ENCODE results near the gene KLHL13.
"Not testable (repeated sequence)": the region's sequence is repeated elsewhere in the genome, so short reads cannot be mapped to it uniquely, and the experiment has no call there.

KLHL13 gene

DNA sequence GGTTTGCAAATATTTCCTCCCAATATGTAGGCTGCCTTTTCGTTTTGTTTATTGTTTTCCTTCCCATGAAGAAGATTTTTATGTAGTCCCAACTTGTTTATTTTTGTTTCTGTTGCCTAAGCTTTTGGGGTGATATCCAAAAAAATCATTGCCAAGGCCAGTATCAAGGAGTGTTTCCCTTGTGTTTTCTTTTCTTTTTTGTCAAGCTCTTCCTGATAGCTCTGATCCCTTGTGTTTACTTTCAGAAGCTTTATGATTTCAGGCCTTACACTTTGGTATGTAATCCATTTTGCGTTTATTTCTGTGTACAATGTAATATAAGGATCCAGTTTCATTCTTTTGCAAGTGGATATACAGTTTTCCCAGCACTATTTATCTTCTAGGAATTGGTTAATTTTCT lies 93.9 kb downstream of the KLHL13 start:
- H3K27me3 ChIP-seq (ENCODE audit: control insufficient read depth, insufficient read depth, low read length), result no peaks in the 10 kb centered on the region
- peaks cover 4% of the 10 kb centered on the region for H3K9me3 ChIP-seq (ENCODE audit: control insufficient read depth, insufficient read depth, low read length)
- no peaks in the 10 kb centered on the region for H3K36me3 ChIP-seq (ENCODE audit: control insufficient read depth, insufficient read depth, low read length)
- no peak overlapping the region for H3K4me3 ChIP-seq (ENCODE audit: low read depth, low read length)
- no peak overlapping the region for H3K9ac ChIP-seq (ENCODE audit: low read depth, low read length)
- no peaks in the 10 kb centered on the region for H3K4me1 ChIP-seq (ENCODE audit: control insufficient read depth, insufficient read depth, low read length)

GRCh38 chrX:118016422-118016821 lies 100.2 kb downstream of the KLHL13 start:
- Histone ChIP-seq H3K36me3 (ENCODE audit: control insufficient read depth, insufficient read depth, low read length) (no peaks in the 10 kb centered on the region), H3K4me1 (ENCODE audit: control insufficient read depth, insufficient read depth, low read length) (no peaks in the 10 kb centered on the region), H3K9ac (ENCODE audit: low read depth, low read length) (no peak overlapping the region), H3K9me3 (ENCODE audit: control insufficient read depth, insufficient read depth, low read length) (no peaks in the 10 kb centered on the region), H3K27me3 (ENCODE audit: control insufficient read depth, insufficient read depth, low read length) (no peaks in the 10 kb centered on the region), H3K4me3 (ENCODE audit: low read depth, low read length) (no peak overlapping the region)

- not testable (repeated sequence) for H3K9ac ChIP-seq (ENCODE audit: low read depth, low read length); H3K27me3 ChIP-seq (ENCODE audit: control insufficient read depth, insufficient read depth, low read length); H3K9me3 ChIP-seq (ENCODE audit: control insufficient read depth, insufficient read depth, low read length); H3K36me3 ChIP-seq (ENCODE audit: control insufficient read depth, insufficient read depth, low read length); H3K4me3 ChIP-seq (ENCODE audit: low read depth, low read length); H3K4me1 ChIP-seq (ENCODE audit: control insufficient read depth, insufficient read depth, low read length)
Observed at GRCh38 chrX:118002417-118002816, 114.2 kb downstream of the KLHL13 start.

DNA sequence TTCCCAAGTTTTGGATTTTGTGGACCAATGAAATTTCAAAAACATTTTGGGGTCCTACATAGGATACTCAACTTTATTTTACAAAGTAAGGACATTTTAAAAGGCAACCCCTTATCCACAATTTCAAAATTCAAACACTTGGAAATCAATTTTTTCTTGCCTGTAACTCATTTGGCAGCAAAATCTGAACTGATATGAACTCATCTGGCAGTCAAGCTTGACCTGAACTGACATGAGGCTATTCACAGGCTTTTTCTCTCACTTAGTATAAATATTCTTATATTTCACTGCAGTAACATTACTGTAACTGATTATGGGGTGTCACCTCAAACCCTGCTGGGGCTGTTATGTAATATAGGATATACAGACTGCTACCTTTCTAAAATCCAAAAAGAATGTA lies 116.1 kb downstream of the KLHL13 start:
- no peak overlapping the region for H3K9ac ChIP-seq (ENCODE audit: low read depth, low read length)
- H3K36me3 ChIP-seq (ENCODE audit: control insufficient read depth, insufficient read depth, low read length), result no peaks in the 10 kb centered on the region
- no peaks in the 10 kb centered on the region for H3K9me3 ChIP-seq (ENCODE audit: control insufficient read depth, insufficient read depth, low read length)
- H3K27me3 ChIP-seq (ENCODE audit: control insufficient read depth, insufficient read depth, low read length), result no peaks in the 10 kb centered on the region
- H3K4me1 ChIP-seq (ENCODE audit: control insufficient read depth, insufficient read depth, low read length), result no peaks in the 10 kb centered on the region
- H3K4me3 ChIP-seq (ENCODE audit: low read depth, low read length), result no peak overlapping the region

GRCh38 chrX:117998171-117998570 lies 118.4 kb downstream of the KLHL13 start:
- Histone ChIP-seq H3K4me1 (ENCODE audit: control insufficient read depth, insufficient read depth, low read length) (no peaks in the 10 kb centered on the region), H3K9me3 (ENCODE audit: control insufficient read depth, insufficient read depth, low read length) (no peaks in the 10 kb centered on the region), H3K4me3 (ENCODE audit: low read depth, low read length) (no peak overlapping the region), H3K27me3 (ENCODE audit: control insufficient read depth, insufficient read depth, low read length) (no peaks in the 10 kb centered on the region), H3K9ac (ENCODE audit: low read depth, low read length) (no peak overlapping the region), H3K36me3 (ENCODE audit: control insufficient read depth, insufficient read depth, low read length) (no peaks in the 10 kb centered on the region)

DNA sequence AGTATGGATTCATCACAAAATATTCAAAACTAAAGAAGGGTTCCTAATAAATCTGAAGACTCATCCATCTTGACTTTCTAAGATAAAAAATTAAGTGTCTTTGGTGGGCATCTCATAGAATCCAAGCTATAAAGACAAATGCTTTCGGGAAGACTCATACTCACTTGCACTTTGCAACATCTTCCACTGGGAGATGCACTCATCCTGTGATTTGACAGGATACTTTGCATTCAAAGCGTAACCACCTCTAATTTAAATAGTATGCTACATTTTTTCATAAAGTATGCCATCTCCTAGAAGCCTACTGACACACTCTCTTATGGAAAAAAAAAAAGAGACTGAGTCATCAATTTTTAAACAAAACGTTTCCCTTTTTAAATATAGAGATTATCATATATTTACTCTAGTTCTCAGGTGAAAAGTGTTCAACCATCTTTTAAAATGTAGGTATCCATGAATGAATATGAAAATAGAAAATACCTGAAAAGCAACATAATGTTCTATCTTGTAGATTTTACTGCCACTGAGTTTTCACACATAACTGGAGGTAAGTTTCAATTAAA lies 119.6 kb downstream of the KLHL13 start:
- Histone ChIP-seq H3K27me3 (ENCODE audit: control insufficient read depth, insufficient read depth, low read length) (no peaks in the 10 kb centered on the region), H3K9ac (ENCODE audit: low read depth, low read length) (no peak overlapping the region), H3K4me1 (ENCODE audit: control insufficient read depth, insufficient read depth, low read length) (no peaks in the 10 kb centered on the region)

DNA sequence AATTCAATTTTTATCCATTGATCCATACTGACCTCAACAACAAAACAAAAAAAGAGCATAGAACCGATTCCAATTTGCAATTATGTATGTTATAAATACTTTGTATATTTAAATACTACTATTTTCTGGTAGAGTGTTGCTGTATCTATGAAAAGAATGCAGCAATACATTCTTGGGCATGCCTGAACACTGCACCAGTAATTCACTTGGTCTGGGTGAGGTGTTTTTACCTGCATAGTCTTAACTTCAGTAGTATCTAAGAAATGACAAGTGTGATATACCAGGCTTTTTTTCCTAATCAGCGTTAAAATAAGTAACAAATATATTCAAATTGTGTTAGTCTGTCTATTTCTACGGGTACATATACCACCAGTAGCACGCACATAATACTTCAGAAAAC lies 120.2 kb downstream of the KLHL13 start:
- no peaks in the 10 kb centered on the region for H3K27me3 ChIP-seq (ENCODE audit: control insufficient read depth, insufficient read depth, low read length)
- H3K9ac ChIP-seq (ENCODE audit: low read depth, low read length), result no peak overlapping the region
- no peaks in the 10 kb centered on the region for H3K4me1 ChIP-seq (ENCODE audit: control insufficient read depth, insufficient read depth, low read length)
- no peak overlapping the region for H3K4me3 ChIP-seq (ENCODE audit: low read depth, low read length)
- no peaks in the 10 kb centered on the region for H3K36me3 ChIP-seq (ENCODE audit: control insufficient read depth, insufficient read depth, low read length)
- H3K9me3 ChIP-seq (ENCODE audit: control insufficient read depth, insufficient read depth, low read length), result no peaks in the 10 kb centered on the region

More for the DNA sequence above, 119.6 kb downstream of the KLHL13 start:
- no peaks in the 10 kb centered on the region for H3K9me3 ChIP-seq (ENCODE audit: control insufficient read depth, insufficient read depth, low read length)
- H3K4me3 ChIP-seq (ENCODE audit: low read depth, low read length), result no peak overlapping the region
- no peaks in the 10 kb centered on the region for H3K36me3 ChIP-seq (ENCODE audit: control insufficient read depth, insufficient read depth, low read length)

DNA sequence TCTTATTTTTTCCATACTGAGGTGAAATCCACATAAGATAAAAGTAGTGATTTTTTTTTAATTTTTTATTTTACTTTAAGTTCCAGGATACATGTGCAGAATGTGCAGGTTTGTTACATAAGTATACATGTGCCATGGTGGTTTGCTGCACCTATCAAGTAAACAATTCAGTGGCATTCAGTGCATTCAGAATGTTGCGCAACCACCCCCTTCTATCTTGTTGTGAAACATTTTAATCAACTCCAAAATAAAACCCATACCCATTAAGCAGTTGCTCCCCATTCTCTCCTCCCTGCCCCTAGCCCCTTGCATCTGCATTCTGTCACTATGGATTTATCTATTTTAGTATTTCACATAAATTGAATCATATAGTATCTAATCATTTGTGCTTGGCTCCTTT lies 121.2 kb downstream of the KLHL13 start:
- no peak overlapping the region for H3K9ac ChIP-seq (ENCODE audit: low read depth, low read length)

GRCh38 chrX:117992192-117992723 lies 124.4 kb downstream of the KLHL13 start:
- H3K9ac ChIP-seq (ENCODE audit: low read depth, low read length), result no peak overlapping the region
- H3K4me3 ChIP-seq (ENCODE audit: low read depth, low read length), result no peak overlapping the region
- no peaks in the 10 kb centered on the region for H3K27me3 ChIP-seq (ENCODE audit: control insufficient read depth, insufficient read depth, low read length)
- no peaks in the 10 kb centered on the region for H3K36me3 ChIP-seq (ENCODE audit: control insufficient read depth, insufficient read depth, low read length)
- H3K9me3 ChIP-seq (ENCODE audit: control insufficient read depth, insufficient read depth, low read length), result no peaks in the 10 kb centered on the region
- no peaks in the 10 kb centered on the region for H3K4me1 ChIP-seq (ENCODE audit: control insufficient read depth, insufficient read depth, low read length)

More for the DNA sequence above, 121.2 kb downstream of the KLHL13 start:
- Histone ChIP-seq H3K36me3 (ENCODE audit: control insufficient read depth, insufficient read depth, low read length) (no peaks in the 10 kb centered on the region), H3K4me1 (ENCODE audit: control insufficient read depth, insufficient read depth, low read length) (no peaks in the 10 kb centered on the region), H3K4me3 (ENCODE audit: low read depth, low read length) (no peak overlapping the region), H3K27me3 (ENCODE audit: control insufficient read depth, insufficient read depth, low read length) (no peaks in the 10 kb centered on the region), H3K9me3 (ENCODE audit: control insufficient read depth, insufficient read depth, low read length) (no peaks in the 10 kb centered on the region)

DNA sequence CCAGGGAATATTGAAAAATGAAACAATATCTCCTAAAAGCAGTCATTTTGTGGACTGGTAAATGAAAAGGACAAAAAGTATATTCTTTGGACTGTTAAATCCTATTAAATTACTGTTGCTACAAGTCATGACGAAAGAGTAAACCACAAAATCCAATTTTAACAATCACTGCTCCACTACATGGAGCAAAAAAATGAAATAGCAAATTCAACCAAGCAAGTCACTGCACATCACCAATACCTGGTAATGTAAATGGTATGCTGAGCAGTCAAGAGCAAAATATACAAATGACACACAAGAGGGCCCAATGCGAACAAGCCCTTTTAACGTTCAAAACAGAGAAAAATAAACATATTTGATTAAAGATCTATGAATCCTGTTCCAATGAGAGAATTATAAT lies 126.2 kb downstream of the KLHL13 start:
- H3K4me3 ChIP-seq (ENCODE audit: low read depth, low read length), result no peak overlapping the region
- H3K36me3 ChIP-seq (ENCODE audit: control insufficient read depth, insufficient read depth, low read length), result no peaks in the 10 kb centered on the region
- no peaks in the 10 kb centered on the region for H3K27me3 ChIP-seq (ENCODE audit: control insufficient read depth, insufficient read depth, low read length)
- H3K9me3 ChIP-seq (ENCODE audit: control insufficient read depth, insufficient read depth, low read length), result no peaks in the 10 kb centered on the region
- H3K9ac ChIP-seq (ENCODE audit: low read depth, low read length), result no peak overlapping the region
- H3K4me1 ChIP-seq (ENCODE audit: control insufficient read depth, insufficient read depth, low read length), result no peaks in the 10 kb centered on the region

DNA sequence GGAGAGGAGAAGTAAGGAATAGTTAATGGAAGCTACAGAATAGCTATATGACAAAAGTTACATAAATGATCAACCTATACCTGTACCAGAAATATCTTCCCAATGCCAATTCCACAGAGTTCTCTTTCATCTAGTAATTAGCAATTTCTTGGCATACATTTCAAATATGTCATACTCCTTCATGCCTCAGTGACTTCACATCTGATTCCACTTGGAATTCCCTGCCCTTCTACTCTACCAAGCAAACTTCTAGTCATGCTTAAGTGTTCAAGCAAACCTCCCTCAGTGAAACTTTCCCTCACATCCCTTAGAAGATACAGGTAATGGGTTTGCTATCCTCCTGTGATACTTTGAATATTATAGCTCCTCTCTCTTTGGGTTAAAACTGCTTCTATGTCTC lies 127.1 kb downstream of the KLHL13 start:
- no peaks in the 10 kb centered on the region for H3K4me1 ChIP-seq (ENCODE audit: control insufficient read depth, insufficient read depth, low read length)
- H3K36me3 ChIP-seq (ENCODE audit: control insufficient read depth, insufficient read depth, low read length), result no peaks in the 10 kb centered on the region
- no peak overlapping the region for H3K9ac ChIP-seq (ENCODE audit: low read depth, low read length)
- no peaks in the 10 kb centered on the region for H3K27me3 ChIP-seq (ENCODE audit: control insufficient read depth, insufficient read depth, low read length)
- H3K4me3 ChIP-seq (ENCODE audit: low read depth, low read length), result no peak overlapping the region
- H3K9me3 ChIP-seq (ENCODE audit: control insufficient read depth, insufficient read depth, low read length), result no peaks in the 10 kb centered on the region

DNA sequence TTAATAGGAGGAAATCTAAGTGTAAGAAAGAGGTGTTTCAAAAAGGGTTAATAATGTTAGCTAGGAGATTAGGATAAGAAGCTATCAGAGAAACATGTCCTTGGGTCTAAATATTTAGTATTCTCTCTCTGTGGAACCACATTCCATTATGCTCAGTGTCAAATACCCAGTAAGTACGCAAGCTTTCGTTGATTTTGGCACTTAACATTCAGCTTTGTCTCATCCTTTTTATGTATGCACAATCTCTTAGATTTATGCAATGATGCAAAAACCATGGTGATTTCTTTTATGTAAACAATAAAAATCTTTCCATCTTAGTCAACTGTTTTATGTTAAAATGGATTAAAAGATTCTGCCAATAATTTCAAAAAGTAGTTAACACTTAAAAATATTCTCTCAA lies 129.2 kb downstream of the KLHL13 start:
- no peaks in the 10 kb centered on the region for H3K9me3 ChIP-seq (ENCODE audit: control insufficient read depth, insufficient read depth, low read length)
- no peaks in the 10 kb centered on the region for H3K27me3 ChIP-seq (ENCODE audit: control insufficient read depth, insufficient read depth, low read length)
- no peaks in the 10 kb centered on the region for H3K4me1 ChIP-seq (ENCODE audit: control insufficient read depth, insufficient read depth, low read length)
- no peak overlapping the region for H3K9ac ChIP-seq (ENCODE audit: low read depth, low read length)
- no peaks in the 10 kb centered on the region for H3K36me3 ChIP-seq (ENCODE audit: control insufficient read depth, insufficient read depth, low read length)
- H3K4me3 ChIP-seq (ENCODE audit: low read depth, low read length), result no peak overlapping the region
